Endodermal cell (in vitro differentiated cells): ENCODE data around the gene NAA10. TPM values are rescaled to one million over a fixed set of nuclear protein-coding genes. Genes with fewer than 3 reads are reported as not detected.

Source experiments
- DNase-seq: peaks from one replicate; pipeline ENCODE4 v3.0.0-alpha.2; 2017
- H3K27ac ChIP-seq: 2 replicates; pipeline ENCODE4 v1.5.1; 2013; ENCODE audit warnings: mild to moderate bottlenecking, low read depth, low read length, moderate library complexity
- H3K27me3 ChIP-seq: 2 replicates; pipeline ENCODE4 v1.6.1; 2013; ENCODE audit warnings: mild to moderate bottlenecking, low read length, moderate library complexity; ENCODE audit not compliant: insufficient read depth, control insufficient read depth, poor library complexity, severe bottlenecking
- H3K36me3 ChIP-seq: 2 replicates; pipeline ENCODE4 v1.7.0; 2013; ENCODE audit warnings: mild to moderate bottlenecking, low read length, moderate library complexity; ENCODE audit not compliant: control insufficient read depth, insufficient read depth
- H3K4me1 ChIP-seq: one replicate; pipeline ENCODE4 v1.7.0; 2013; ENCODE audit warnings: low read length; ENCODE audit not compliant: control insufficient read depth, insufficient read depth
- H3K4me3 ChIP-seq: 2 replicates; pipeline ENCODE4 v1.5.1; 2013; ENCODE audit warnings: mild to moderate bottlenecking, low read length, moderate library complexity
- H3K9ac ChIP-seq: 2 replicates; pipeline ENCODE4 v1.6.1; 2013; ENCODE audit warnings: mild to moderate bottlenecking, low read length, moderate library complexity; ENCODE audit not compliant: poor library complexity, severe bottlenecking; ENCODE audit errors: extremely low read depth
- H3K9me3 ChIP-seq: 2 replicates; pipeline ENCODE4 v1.6.1; 2013; ENCODE audit warnings: mild to moderate bottlenecking, low read length, moderate library complexity; ENCODE audit not compliant: control insufficient read depth
- H3K27ac Mint-ChIP-seq: 2 replicates; pipeline ENCODE4 v1.8.0; 2020; ENCODE audit warnings: mixed read lengths
- H3K27me3 Mint-ChIP-seq: 2 replicates; pipeline ENCODE4 v1.8.0; 2021; ENCODE audit warnings: mild to moderate bottlenecking, mixed read lengths; ENCODE audit not compliant: insufficient read depth
- H3K36me3 Mint-ChIP-seq: 2 replicates; pipeline ENCODE4 v1.8.0; 2020; ENCODE audit warnings: low read depth, mixed read lengths
- H3K4me1 Mint-ChIP-seq: 2 replicates; pipeline ENCODE4 v1.8.0; 2020; ENCODE audit warnings: mixed read lengths
- H3K4me3 Mint-ChIP-seq: 2 replicates; pipeline ENCODE4 v1.8.0; 2020; ENCODE audit warnings: mild to moderate bottlenecking, moderate library complexity, mixed read lengths
- H3K9me3 Mint-ChIP-seq: 2 replicates; pipeline ENCODE4 v1.8.0; 2020; ENCODE audit warnings: mild to moderate bottlenecking, mixed read lengths
- CTCF ChIP-seq: fragments of 200-600 bp; sonication (generic); conservative IDR thresholded peaks from 2 replicates; pipeline ENCODE4 v1.5.0; 2021; ENCODE audit warnings: antibody characterized with exemption, mild to moderate bottlenecking
- WGBS, 2 experiments: methylation state at CpG; one replicate each; pipeline versions ENCODE4 v1.1.5 to v1.1.7; 2013; ENCODE audit warnings: missing lambda C conversion rate in 2 of 2, mixed read lengths in 1 of 2; ENCODE audit not compliant: insufficient coverage in 1 of 2, insufficient read length in 1 of 2; 5-methylcytosine and 5-hydroxymethylcytosine counted together
- total RNA-seq, 2 donors: library from RNA; stranded (reverse); fragmentation: NEBNext Ultra II Directional in 1 of 2; extraction: Animal tissue kit (Norgen Biotek cat#: 25700) in 1 of 2; gene quantifications; 2 replicates in 1 of 2; 3 replicates in 1 of 2; pipeline ENCODE4 v1.2.1, GENCODE V29; 2021

NAA10 gene
- total RNA-seq, 2 donors from 2014 or later: 91.6 to 99.3 TPM

DNA sequence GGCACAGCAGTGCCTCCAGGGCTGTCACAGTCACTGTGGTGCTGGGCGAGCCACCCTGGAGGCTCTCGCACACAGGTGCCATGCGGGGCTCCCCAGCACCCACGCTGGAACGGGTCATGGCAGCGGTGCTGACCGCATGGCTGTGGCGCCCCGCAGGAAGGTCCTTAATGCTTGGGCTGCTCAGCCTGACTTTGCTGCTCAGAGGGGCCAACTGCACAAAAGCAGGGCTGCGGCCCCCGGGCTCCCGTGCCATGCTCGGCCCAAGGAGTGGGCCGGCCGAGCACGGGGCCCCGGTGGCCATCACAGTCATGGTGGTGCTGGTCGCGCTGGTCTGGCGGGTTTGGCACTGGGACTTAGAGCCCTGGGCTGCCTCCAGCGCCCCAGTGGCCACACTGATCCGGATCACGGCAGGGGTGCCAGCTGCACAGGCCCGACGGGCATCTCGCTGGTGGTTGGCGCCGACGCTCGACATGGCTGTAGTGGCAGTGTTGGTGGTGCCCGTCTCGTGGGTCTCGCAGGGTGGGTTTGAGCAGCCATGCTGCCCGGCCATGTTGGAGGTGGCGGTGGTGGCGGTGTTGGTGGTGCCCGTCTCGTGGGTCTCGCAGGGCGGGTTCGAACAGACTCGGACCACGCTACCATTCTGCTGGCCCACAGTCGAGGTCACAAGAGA lies 19.9 kb upstream of the NAA10 start:
- DNase-seq: no peak
- Mint-ChIP-seq H3K4me1 (no peaks in the 10 kb centered on the region), H3K27ac (no peak overlapping the region), H3K9me3 (no peaks in the 10 kb centered on the region), H3K36me3 (peaks cover 87% of the 10 kb centered on the region), H3K27me3 (no peaks in the 10 kb centered on the region), H3K4me3 (no peak overlapping the region)
- no peak overlapping the region for H3K4me3 ChIP-seq
- no peak overlapping the region for H3K9ac ChIP-seq
- no peak overlapping the region for H3K27ac ChIP-seq
- TF ChIP-seq CTCF: no peak
- no peaks in the 10 kb centered on the region for H3K27me3 ChIP-seq
- H3K9me3 ChIP-seq: no peaks in the 10 kb centered on the region
- WGBS, 2 experiments: 97 to 100% methylated on average over 2 to 43 of the region's 44 CpGs
- H3K4me1 ChIP-seq: no peaks in the 10 kb centered on the region
- peaks cover 35% of the 10 kb centered on the region for H3K36me3 ChIP-seq

GRCh38 chrX:153953892-153954557 lies 19.2 kb upstream of the NAA10 start:
- H3K36me3 Mint-ChIP-seq: peaks cover 87% of the 10 kb centered on the region
- Histone ChIP-seq H3K9ac (no peak overlapping the region), H3K27ac (no peak overlapping the region), H3K36me3 (peaks cover 30% of the 10 kb centered on the region), H3K4me3 (no peak overlapping the region), H3K27me3 (no peaks in the 10 kb centered on the region), H3K4me1 (no peaks in the 10 kb centered on the region), H3K9me3 (no peaks in the 10 kb centered on the region)
- no peak overlapping the region for H3K27ac Mint-ChIP-seq
- WGBS, 2 experiments: 94 to 100% methylated on average over 1 to 33 of the region's 33 CpGs
- H3K9me3 Mint-ChIP-seq: no peaks in the 10 kb centered on the region
- H3K4me3 Mint-ChIP-seq: no peak overlapping the region
- DNase-seq: no peak
- H3K4me1 Mint-ChIP-seq: no peaks in the 10 kb centered on the region
- H3K27me3 Mint-ChIP-seq: no peaks in the 10 kb centered on the region
- peak; percentile 44 for TF ChIP-seq CTCF

GRCh38 chrX:153953342-153953830 lies 18.5 kb upstream of the NAA10 start:
- no peaks in the 10 kb centered on the region for H3K27me3 Mint-ChIP-seq
- peak; percentile 92 for DNase-seq
- WGBS, 2 experiments: 32 to 37% methylated on average over 10 to 32 of the region's 33 CpGs
- no peaks in the 10 kb centered on the region for H3K9me3 Mint-ChIP-seq
- no peaks in the 10 kb centered on the region for H3K9me3 ChIP-seq
- peak; percentile 99 for TF ChIP-seq CTCF
- H3K27ac Mint-ChIP-seq: peak overlapping the region; percentile 21
- H3K36me3 ChIP-seq: peaks cover 25% of the 10 kb centered on the region
- H3K4me1 ChIP-seq: no peaks in the 10 kb centered on the region
- peaks cover 3% of the 10 kb centered on the region for H3K4me1 Mint-ChIP-seq
- no peak overlapping the region for H3K4me3 Mint-ChIP-seq
- no peaks in the 10 kb centered on the region for H3K27me3 ChIP-seq
- no peak overlapping the region for H3K9ac ChIP-seq
- H3K4me3 ChIP-seq: no peak overlapping the region
- no peak overlapping the region for H3K27ac ChIP-seq
- H3K36me3 Mint-ChIP-seq: peaks cover 85% of the 10 kb centered on the region
